Glomerular visceral epithelial cell (primary cell): ENCODE results near the gene SUPT20HL1.
A peak's percentile ranks its signal among the peaks of the same experiment; 100 is the strongest.
"Not testable (repeated sequence)": the region's sequence is repeated elsewhere in the genome, so short reads cannot be mapped to it uniquely, and the experiment has no call there.

Experiments used
- DNase-seq: peaks from one replicate; pipeline ENCODE4 v3.0.0-alpha.2; 2016; ENCODE audit errors: extremely low spot score

Gene SUPT20HL1

DNA sequence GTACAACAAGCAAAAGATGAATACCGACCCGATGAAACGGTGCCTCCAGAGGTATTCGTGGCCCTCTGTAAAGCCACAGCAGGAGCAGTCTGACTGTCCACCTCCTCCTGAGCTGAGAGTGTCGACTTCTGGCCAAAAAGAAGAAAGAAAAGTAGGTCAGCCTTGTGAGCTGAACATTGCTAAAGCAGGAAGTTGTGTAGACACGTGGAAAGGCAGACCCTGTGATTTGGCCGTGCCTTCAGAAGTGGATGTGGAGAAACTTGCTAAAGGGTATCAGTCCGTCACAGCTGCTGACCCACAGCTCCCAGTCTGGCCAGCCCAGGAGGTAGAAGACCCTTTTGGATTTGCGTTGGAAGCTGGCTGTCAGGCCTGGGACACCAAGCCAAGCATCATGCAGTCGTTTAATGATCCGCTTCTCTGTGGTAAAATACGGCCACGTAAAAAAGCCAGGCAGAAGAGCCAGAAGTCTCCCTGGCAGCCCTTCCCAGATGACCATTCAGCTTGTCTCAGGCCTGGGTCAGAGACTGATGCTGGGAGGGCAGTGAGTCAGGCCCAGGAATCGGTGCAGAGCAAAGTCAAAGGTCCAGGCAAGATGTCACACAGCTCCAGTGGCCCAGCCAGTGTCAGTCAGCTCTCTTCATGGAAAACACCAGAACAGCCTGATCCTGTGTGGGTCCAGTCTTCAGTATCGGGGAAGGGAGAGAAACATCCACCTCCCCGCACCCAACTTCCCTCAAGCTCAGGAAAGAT is 3.2 kb downstream of the SUPT20HL1 start:
- not testable (repeated sequence) for DNase-seq

DNA sequence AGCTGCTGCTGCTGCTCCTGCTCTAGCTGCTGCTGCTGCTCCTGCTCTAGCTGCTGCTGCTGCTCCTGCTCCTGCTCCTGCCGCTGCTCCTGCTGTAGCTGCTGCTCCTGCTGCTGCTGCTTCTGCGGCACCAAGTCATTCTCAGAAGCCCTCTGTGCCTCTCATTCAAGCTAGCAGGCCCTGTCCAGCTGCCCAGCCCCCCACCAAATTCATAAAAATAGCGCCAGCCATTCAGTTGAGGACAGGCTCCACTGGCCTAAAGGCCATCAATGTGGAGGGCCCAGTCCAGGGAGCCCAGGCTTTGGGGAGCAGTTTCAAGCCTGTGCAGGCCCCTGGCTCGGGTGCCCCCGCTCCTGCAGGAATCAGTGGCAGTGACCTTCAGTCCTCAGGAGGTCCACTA is 3.9 kb downstream of the SUPT20HL1 start:
- DNase-seq: no peak

DNA sequence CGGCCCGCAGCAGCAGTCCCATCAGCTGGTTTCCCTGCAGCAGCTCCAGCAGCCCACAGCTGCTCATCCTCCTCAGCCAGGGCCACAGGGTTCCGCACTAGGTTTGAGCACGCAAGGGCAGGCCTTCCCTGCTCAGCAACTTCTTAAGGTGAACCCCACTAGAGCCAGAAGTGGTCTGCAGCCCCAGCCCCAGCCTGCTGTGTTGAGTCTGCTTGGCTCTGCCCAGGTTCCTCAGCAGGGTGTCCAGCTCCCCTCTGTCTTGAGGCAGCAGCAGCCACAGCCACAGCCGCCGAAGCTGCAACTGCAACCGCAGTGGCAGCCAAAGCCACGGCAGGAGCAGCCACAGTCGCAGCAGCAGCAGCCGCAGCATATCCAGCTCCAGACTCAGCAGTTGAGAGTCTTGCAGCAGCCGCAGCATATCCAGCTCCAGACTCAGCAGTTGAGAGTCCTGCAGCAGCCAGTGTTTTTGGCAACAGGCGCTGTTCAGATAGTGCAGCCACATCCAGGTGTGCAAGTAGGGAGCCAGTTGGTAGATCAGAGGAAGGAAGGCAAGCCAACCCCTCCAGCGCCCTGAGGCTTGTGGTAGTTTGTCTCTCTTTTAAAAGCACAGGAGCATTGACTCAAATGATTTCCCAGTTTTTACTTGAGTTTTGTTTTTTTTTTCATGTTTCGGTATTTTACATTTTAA is 4.6 kb downstream of the SUPT20HL1 start:
- no peak for DNase-seq

- DNase-seq: not testable (repeated sequence)
Measured at GRCh38 chrX:24366762-24367400, 6.4 kb downstream of the SUPT20HL1 start.

GRCh38 chrX:24369816-24370215 is 9.4 kb downstream of the SUPT20HL1 start:
- no peak for DNase-seq

GRCh38 chrX:24371391-24371972 is 11.0 kb downstream of the SUPT20HL1 start:
- peak; percentile 41 for DNase-seq

GRCh38 chrX:24372021-24372763 is 11.8 kb downstream of the SUPT20HL1 start:
- DNase-seq: no peak

DNA sequence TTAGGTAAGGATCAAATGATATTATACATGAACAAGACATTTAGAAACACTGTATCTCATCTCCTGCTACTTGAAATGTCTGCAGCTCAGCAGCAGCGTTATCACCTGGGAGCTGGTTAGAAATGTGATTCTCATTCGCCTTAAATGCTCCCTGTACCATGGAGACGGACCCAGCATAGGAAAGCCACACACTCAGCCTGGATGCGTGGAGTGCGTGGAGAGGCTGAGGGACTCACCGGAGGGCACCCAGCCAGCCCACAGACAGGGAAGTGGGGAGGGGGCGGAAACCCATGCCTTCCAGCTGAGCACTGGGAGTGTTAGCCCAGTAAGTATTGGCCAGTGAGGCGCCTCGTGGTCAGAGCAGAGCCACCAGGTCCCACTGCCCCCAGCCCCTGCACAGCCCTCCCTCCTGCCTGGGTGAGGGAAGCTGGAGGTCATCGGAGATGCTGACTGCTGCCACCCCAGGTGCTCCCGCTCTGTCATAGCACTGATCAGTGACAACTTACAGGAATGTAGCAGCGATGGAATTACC is 15.2 kb downstream of the SUPT20HL1 start:
- DNase-seq: no peak

DNA sequence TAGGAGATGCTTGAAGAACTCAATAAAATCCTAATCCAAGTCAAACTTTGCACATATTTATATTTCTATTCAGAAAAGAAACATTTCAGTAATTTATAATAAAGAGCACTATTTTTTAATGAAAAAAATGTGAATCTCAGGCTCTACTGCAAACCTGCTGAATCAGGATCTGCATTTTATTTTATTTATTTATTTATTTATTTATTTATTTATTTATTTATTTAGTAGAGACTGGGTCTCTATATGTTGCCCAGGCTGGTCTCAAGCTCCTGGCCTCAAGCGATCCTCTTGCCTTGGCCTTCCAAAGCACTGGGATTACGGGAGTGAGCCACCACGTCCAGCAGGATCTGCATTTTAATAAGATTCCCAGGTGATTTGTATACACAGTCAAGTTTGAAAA is 16.0 kb downstream of the SUPT20HL1 start:
- no peak for DNase-seq

DNA sequence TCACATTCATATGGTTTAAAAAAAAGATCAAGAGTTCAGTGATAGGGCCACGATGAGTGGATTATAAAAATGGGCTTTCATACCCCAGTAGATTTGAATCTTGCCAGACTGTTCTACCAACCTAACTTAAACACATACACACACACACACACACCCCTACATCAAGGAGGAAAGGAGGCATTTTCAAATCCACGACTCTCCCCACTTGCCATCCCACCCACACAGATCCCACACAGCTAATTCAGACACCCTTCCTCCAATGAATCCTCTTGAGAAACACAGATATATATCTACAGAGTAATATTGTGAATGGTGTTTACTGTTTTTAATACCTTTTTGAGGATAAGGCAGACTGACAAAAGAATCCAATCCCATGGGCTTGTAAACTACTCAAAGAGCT is 16.8 kb downstream of the SUPT20HL1 start:
- no peak for DNase-seq

DNA sequence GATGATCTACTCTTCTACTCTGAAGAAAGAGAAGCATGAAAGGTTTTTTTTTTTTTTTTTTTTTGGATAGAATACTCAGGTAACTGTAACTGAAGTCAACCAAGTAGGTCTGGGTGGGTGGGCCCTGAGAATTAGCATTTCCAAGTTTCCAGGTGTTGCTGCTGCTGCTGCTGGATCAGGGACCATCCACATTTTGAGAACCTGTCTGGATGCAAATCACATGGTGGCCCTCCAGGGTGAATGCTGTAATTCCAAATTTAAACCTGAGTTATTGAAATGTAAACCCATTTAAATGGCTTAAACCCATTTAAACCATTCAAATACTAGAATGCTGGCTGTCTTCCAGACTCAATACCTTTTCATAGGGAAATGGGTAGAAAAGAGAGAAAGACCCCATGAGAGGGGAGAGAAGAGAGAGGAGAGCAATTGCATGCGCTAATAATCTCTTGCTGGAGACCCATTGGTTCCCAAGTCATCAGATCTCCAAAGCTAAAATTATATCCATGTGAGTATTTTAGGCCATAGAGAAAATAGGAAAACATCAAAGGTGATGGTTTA is 17.6 kb downstream of the SUPT20HL1 start:
- no peak for DNase-seq

DNA sequence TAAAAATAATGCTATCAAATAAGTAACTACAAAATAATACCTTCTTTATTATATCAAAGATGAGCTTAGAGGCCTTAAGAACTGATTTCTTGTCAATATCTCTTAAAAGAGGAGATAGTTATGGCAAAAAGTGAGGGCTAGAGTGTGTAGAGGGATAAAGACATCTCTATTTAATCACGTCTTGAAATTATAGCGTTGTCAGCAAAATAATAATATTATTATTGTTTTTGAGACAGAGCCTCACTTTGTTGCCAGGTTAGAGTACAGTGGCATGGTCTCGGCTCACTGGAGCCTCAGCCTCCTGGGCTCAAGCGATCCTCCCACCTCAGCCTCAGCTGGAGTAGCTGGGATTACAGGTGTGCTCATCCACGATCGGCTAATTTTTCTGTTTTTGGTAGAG is 18.3 kb downstream of the SUPT20HL1 start:
- DNase-seq: no peak

DNA sequence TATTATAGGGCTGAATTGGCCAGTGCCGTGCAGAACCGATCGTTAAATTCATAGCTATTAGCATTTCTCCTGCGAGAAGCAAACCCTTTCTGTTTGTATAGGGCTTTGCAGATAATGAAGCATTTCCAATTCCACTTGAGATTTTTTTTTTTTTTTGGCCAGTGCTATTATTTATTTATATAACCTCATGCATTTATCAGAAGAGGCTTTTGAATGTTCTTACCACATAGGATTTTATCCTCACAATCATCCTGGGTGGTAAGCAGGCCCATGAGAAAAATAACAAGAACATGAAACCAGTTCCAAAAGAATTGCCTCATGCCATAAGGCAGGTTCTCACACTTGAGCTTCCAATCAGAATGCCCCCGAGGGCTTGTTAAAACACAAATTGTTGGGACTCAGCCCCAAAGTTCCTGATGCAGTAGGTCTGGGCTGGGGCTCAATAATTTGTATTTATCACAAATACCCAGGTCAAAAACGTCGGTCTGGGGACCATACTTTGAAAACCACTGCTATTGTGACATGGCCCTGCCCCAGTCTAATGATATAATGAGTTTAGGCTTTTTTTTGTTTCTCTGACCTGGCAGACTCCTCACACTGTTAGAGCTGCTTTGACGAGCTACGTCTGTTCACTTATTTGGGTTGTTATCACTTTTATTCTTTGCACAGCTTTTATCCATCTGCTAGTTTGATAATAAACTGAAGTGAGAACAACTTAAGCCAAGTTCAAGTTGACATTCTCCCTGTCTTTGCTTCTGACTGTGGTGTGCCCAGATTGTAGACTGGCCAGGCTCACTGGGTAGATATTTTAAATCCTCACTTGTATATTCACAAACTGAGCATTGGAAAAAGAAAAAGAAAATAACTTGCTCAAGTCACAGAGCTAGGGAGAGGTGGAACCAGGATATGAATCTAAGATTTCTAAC is 20.1 kb downstream of the SUPT20HL1 start:
- no peak for DNase-seq

DNA sequence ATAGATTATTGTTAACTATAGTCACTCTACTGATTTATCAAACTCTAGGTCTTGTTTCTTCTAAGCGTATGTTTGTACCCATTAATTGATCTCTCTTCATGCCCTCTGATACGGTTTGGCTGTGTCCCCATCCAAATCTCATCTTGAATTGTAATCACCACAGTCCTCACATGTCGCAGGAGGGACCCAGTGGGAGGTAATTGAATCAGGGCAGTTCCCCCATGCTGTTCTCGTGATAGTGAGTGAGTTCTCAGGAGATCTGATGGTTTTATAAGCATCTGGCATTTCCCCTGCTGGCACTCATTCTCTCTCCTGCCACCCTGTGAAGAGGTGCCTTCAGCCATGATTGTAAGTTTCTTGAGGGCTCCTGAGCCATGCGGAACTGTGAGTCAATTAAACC is 21.9 kb downstream of the SUPT20HL1 start:
- not testable (repeated sequence) for DNase-seq

DNA sequence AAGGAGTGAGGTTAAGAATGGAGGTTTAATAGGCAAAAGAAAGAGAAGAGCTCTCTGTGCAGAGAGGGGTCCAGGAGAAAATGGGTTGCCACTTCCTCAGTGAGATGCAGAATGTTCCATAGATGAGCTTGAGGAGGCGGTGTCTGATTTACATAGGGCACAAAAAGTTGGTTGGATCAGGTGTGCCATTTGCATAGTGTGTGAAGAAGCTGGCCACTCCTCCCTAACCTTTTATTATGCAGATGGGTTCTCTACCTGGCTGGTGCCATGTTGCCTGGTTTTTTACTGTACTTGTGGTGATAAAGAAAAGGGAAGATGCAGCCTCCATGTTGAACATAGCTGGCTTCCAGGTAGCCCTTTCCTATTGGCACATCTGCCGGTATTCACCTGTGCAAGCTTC is 27.3 kb downstream of the SUPT20HL1 start:
- no peak for DNase-seq

DNA sequence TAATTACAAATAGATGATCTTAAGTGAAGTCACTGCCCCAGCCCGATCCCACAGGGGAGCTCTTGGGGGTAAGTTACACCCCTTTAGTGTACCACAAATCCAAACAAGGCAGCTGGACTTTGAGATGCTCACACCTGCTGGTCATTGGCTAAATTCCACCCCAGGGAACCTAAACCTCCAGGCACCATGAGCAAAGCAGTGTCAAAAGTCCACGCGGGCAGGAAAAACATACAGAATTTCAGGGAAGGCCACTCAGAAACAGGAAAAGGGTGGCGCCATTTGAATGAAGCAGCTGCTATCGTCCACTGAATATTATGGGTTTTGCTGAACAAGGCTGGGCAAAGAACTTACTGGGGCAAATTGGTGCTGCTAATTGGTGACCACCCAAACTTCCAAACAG is 30.9 kb downstream of the SUPT20HL1 start:
- no peak for DNase-seq

- DNase-seq: no peak
Measured at GRCh38 chrX:24391843-24392242, 31.4 kb downstream of the SUPT20HL1 start.

DNA sequence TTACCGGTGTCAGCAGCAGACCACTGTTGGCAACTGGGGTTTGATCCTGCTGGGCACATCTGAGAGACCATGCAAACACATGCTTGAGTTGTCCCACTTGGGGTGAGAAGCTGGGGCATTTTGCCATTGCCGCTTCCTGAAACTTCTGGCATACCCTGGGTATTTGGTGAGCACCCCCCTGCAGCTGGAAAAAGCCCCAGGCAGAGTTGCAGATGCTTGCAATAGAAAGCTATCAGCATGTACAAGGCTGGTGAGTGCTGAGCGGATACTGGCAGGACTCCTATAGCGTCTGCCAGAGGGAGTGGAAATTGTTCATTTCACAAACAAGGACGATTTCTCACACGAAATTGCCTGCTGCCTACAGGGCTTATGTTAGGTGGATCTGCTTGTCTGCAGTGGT is 32.3 kb downstream of the SUPT20HL1 start:
- no peak for DNase-seq

- DNase-seq: peak; percentile 51
Measured at GRCh38 chrX:24395775-24396174, 35.3 kb downstream of the SUPT20HL1 start.

DNA sequence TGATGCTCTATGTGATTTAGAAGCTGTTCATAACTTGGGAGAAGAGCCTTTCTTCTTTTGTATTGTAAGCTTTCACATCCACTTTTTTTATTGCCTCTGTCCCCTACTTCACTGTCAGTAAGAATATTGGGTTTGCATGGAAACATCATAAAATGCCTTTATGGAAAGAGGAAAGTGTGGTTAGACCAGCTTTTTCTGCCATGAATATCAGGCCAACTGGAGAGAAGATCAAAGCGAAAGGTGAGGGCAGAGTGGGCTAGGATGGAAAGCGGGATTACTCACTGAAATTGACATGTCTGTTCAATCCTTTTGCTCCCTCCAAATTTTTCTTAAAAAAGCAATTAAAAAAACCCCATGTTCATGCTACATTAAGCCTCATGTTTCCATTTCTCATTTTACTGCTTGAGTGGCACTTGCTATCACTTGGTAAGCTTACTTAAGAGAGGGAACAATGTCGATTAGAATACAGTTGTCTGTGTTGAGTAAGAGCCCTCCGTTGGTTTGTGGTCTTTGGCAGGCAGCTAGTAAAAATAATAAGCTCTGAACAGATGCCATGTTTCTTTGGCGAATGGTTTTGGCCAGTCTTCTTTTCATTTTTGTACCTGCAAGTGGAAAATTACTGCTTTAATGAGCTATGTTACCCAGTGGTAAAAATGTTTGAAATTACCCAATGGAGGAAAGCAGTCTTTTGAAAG is 35.9 kb downstream of the SUPT20HL1 start:
- peak; percentile 50 for DNase-seq
